CD4-positive, alpha-beta T cell treated with Interleukin-2 at 100 ng/mL for 4 hours (primary cell): ENCODE data around the gene CCL7.
"Not testable (repeated sequence)": the region's sequence is repeated elsewhere in the genome, so short reads cannot be mapped to it uniquely, and the experiment has no call there.

Experiments
- DNase-seq: peaks from one replicate; pipeline ENCODE4 v3.0.0-alpha.2; 2020; ENCODE audit warnings: low spot score

Gene CCL7

GRCh38 chr17:34269969-34270368 is at the start of gene CCL7:
Gene CCL7, plus strand, starts transcription at chr17:34270221. Its CDS starts 70 bp downstream, at chr17:34270291.
- no peak for DNase-seq

GRCh38 chr17:34220752-34221395 is 49.1 kb upstream of the CCL7 start:
- no peak for DNase-seq

GRCh38 chr17:34221411-34221810 is 48.6 kb upstream of the CCL7 start:
- DNase-seq: no peak

GRCh38 chr17:34222722-34223497 is 47.1 kb upstream of the CCL7 start:
- DNase-seq: no peak

GRCh38 chr17:34225046-34225445 is 45.0 kb upstream of the CCL7 start:
- DNase-seq: no peak

GRCh38 chr17:34226011-34226743 is 43.8 kb upstream of the CCL7 start:
- DNase-seq: no peak

GRCh38 chr17:34226744-34227034 is 43.3 kb upstream of the CCL7 start:
- DNase-seq: no peak

GRCh38 chr17:34227293-34227692 is 42.7 kb upstream of the CCL7 start:
- DNase-seq: not testable (repeated sequence)

- DNase-seq: no peak
Observed at GRCh38 chr17:34227707-34228106, 42.3 kb upstream of the CCL7 start.

- DNase-seq: no peak
Observed at GRCh38 chr17:34228781-34229180, 41.2 kb upstream of the CCL7 start.

- DNase-seq: no peak
Observed at GRCh38 chr17:34230342-34230741, 39.7 kb upstream of the CCL7 start.

- no peak for DNase-seq
Observed at GRCh38 chr17:34234616-34235015, 35.4 kb upstream of the CCL7 start.

GRCh38 chr17:34235389-34236028 is 34.5 kb upstream of the CCL7 start:
- no peak for DNase-seq

- no peak for DNase-seq
Observed at GRCh38 chr17:34236281-34236892, 33.6 kb upstream of the CCL7 start.

- DNase-seq: no peak
Observed at GRCh38 chr17:34237458-34237857, 32.6 kb upstream of the CCL7 start.

- no peak for DNase-seq
Observed at GRCh38 chr17:34241062-34241461, 29.0 kb upstream of the CCL7 start.

- no peak for DNase-seq
Observed at GRCh38 chr17:34242587-34243363, 27.2 kb upstream of the CCL7 start.

- DNase-seq: no peak
Observed at GRCh38 chr17:34243364-34244320, 26.4 kb upstream of the CCL7 start.

- no peak for DNase-seq
Observed at GRCh38 chr17:34245351-34245905, 24.6 kb upstream of the CCL7 start.

- no peak for DNase-seq
Observed at GRCh38 chr17:34246446-34246845, 23.6 kb upstream of the CCL7 start.
